Smooth muscle cell (in vitro differentiated cells): ENCODE results near the gene ARHGAP11B.
"Not testable (repeated sequence)": the region's sequence is repeated elsewhere in the genome, so short reads cannot be mapped to it uniquely, and the experiment has no call there.

Experiments used
- DNase-seq: peaks from one replicate; lab custom pipeline; 2025; ENCODE audit not compliant: unreplicated experiment; lab: John Stamatoyannopoulos, UW
- H2AFZ ChIP-seq: fragments of 200-600 bp; sonication (generic); 2 replicates; pipeline ENCODE4 v1.6.0; 2016; ENCODE audit warnings: antibody characterized with exemption, low read depth, mild to moderate bottlenecking
- H3F3A ChIP-seq: fragments of 200-600 bp; sonication (generic); 2 replicates; pipeline ENCODE4 v1.6.0; 2017; ENCODE audit warnings: antibody characterized with exemption, low read depth
- H3K27ac ChIP-seq: fragments of 200-600 bp; sonication (generic); 2 replicates; pipeline ENCODE4 v1.5.1; 2016; ENCODE audit warnings: low read depth, mild to moderate bottlenecking
- H3K27me3 ChIP-seq: fragments of 200-600 bp; sonication (generic); 2 replicates; pipeline ENCODE4 v1.6.1; 2016; ENCODE audit warnings: low read depth, mild to moderate bottlenecking
- H3K36me3 ChIP-seq: fragments of 200-600 bp; sonication (generic); 2 replicates; pipeline ENCODE4 v1.5.1; 2016; ENCODE audit warnings: low read depth
- H3K4me1 ChIP-seq: fragments of 200-600 bp; sonication (generic); 2 replicates; pipeline ENCODE4 v1.5.1; 2016; ENCODE audit warnings: low read depth
- H3K4me2 ChIP-seq: fragments of 200-600 bp; sonication (generic); 2 replicates; pipeline ENCODE4 v1.6.0; 2016; ENCODE audit warnings: mild to moderate bottlenecking
- H3K4me3 ChIP-seq: fragments of 200-600 bp; sonication (generic); 2 replicates; pipeline ENCODE4 v1.5.1; 2016; ENCODE audit warnings: mild to moderate bottlenecking
- H3K79me2 ChIP-seq: fragments of 200-600 bp; sonication (generic); 2 replicates; pipeline ENCODE4 v1.6.0; 2016; ENCODE audit warnings: low read depth, mild to moderate bottlenecking
- H3K9ac ChIP-seq: fragments of 200-600 bp; sonication (generic); 2 replicates; pipeline ENCODE4 v1.6.0; 2016; ENCODE audit warnings: low read depth
- H3K9me3 ChIP-seq: fragments of 200-600 bp; sonication (generic); replicated peaks from 2 replicates; pipeline ENCODE4 v1.5.1; 2016; ENCODE audit warnings: low read depth
- H4K20me1 ChIP-seq: fragments of 200-600 bp; sonication (generic); 2 replicates; pipeline ENCODE4 v1.6.0; 2016; ENCODE audit warnings: low read depth
- WGBS: methylation state at CpG from one replicate; pipeline ENCODE4 v1.1.7; 2016; ENCODE audit warnings: low lambda C conversion rate; 5-methylcytosine and 5-hydroxymethylcytosine counted together
- TF ChIP-seq, protein P1 (sequence below): fragments of 200-600 bp; sonication (generic); IDR thresholded peaks from 2 replicates; pipeline ENCODE4 v1.5.1; 2017; ENCODE audit warnings: borderline replicate concordance, mild to moderate bottlenecking, antibody characterized with exemption; ENCODE audit not compliant: insufficient read depth, poor library complexity, severe bottlenecking

Gene ARHGAP11B

GRCh38 chr15:30661154-30661553 is 35.2 kb downstream of the ARHGAP11B start:
- not testable (repeated sequence) for DNase-seq

GRCh38 chr15:30669621-30670020 is 43.7 kb downstream of the ARHGAP11B start:
- not testable (repeated sequence) for H3K36me3 ChIP-seq, H3K4me2 ChIP-seq, H3K27ac ChIP-seq, H3K79me2 ChIP-seq, H3K9me3 ChIP-seq, H3K4me3 ChIP-seq, DNase-seq, H3K9ac ChIP-seq, H3F3A ChIP-seq, H3K4me1 ChIP-seq, H4K20me1 ChIP-seq, H3K27me3 ChIP-seq, H2AFZ ChIP-seq
- WGBS = 91% methylated on average over 4 of the region's 4 CpGs

More at GRCh38 chr15:30661154-30661553, 35.2 kb downstream of the ARHGAP11B start:
- not testable (repeated sequence) for H3K4me3 ChIP-seq, H3K9me3 ChIP-seq, H3K79me2 ChIP-seq, H3K4me1 ChIP-seq, H3K4me2 ChIP-seq, H3F3A ChIP-seq, H3K36me3 ChIP-seq, H2AFZ ChIP-seq, H3K27me3 ChIP-seq, H4K20me1 ChIP-seq, H3K9ac ChIP-seq, H3K27ac ChIP-seq
- WGBS = 67% methylated on average over 1 of the region's 1 CpG
- TF ChIP-seq, protein P1, sequence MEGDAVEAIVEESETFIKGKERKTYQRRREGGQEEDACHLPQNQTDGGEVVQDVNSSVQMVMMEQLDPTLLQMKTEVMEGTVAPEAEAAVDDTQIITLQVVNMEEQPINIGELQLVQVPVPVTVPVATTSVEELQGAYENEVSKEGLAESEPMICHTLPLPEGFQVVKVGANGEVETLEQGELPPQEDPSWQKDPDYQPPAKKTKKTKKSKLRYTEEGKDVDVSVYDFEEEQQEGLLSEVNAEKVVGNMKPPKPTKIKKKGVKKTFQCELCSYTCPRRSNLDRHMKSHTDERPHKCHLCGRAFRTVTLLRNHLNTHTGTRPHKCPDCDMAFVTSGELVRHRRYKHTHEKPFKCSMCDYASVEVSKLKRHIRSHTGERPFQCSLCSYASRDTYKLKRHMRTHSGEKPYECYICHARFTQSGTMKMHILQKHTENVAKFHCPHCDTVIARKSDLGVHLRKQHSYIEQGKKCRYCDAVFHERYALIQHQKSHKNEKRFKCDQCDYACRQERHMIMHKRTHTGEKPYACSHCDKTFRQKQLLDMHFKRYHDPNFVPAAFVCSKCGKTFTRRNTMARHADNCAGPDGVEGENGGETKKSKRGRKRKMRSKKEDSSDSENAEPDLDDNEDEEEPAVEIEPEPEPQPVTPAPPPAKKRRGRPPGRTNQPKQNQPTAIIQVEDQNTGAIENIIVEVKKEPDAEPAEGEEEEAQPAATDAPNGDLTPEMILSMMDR = peak; percentile 57

GRCh38 chr15:30670056-30670455 is 44.1 kb downstream of the ARHGAP11B start:
- no peaks in the 10 kb centered on the region for H3F3A ChIP-seq
- WGBS = 80% methylated on average over 2 of the region's 2 CpGs
- no peak overlapping the region for H3K4me2 ChIP-seq
- DNase-seq = no peak
- no peaks in the 10 kb centered on the region for H3K9me3 ChIP-seq
- no peaks in the 10 kb centered on the region for H3K4me1 ChIP-seq
- no peaks in the 10 kb centered on the region for H3K79me2 ChIP-seq
- no peaks in the 10 kb centered on the region for H3K27me3 ChIP-seq
- H3K4me3 ChIP-seq = no peak overlapping the region
- TF ChIP-seq, protein P1 = no peak
- H3K36me3 ChIP-seq = no peaks in the 10 kb centered on the region
- H4K20me1 ChIP-seq = no peaks in the 10 kb centered on the region
- H2AFZ ChIP-seq = no peak overlapping the region
- H3K27ac ChIP-seq = no peak overlapping the region
- H3K9ac ChIP-seq = no peak overlapping the region

DNA sequence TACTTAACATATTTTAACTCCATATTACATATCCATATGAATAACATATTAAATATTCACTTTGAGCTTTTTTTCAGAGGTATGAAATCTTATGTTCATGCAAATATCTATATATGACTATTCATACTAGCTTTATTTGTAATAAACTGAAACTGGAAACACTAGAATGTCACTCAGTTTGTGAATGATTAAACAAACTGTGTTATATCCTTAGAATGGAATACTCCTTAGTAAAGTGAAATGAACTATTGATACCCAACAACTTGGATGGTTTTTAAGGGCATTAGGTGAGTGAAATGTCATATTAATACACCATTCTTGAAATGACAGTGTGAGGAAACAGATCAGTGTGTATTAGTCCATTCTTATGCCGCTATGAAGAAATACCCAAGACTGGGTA is 45.4 kb downstream of the ARHGAP11B start:
- H3K4me3 ChIP-seq = no peak overlapping the region
- no peak for DNase-seq
- H3K4me1 ChIP-seq = no peaks in the 10 kb centered on the region
- no peak overlapping the region for H2AFZ ChIP-seq
- no peaks in the 10 kb centered on the region for H4K20me1 ChIP-seq
- no peak overlapping the region for H3K27ac ChIP-seq
- H3K9ac ChIP-seq = no peak overlapping the region
- TF ChIP-seq, protein P1 = no peak
- H3K9me3 ChIP-seq = no peaks in the 10 kb centered on the region
- H3K79me2 ChIP-seq = no peaks in the 10 kb centered on the region
- H3K27me3 ChIP-seq = no peaks in the 10 kb centered on the region
- no peaks in the 10 kb centered on the region for H3K36me3 ChIP-seq
- WGBS = 100% methylated on average over 1 of the region's 1 CpG
- H3K4me2 ChIP-seq = no peak overlapping the region
- no peaks in the 10 kb centered on the region for H3F3A ChIP-seq
